Activated naive CD8-positive, alpha-beta T cell treated with anti-CD3 and anti-CD28 coated beads, Interleukin-2, amount 10 ng/mL, durations not matched to agents 7 days and 5 days (primary cell): ENCODE data around the gene HDLBP. TPM values are rescaled to one million over a fixed set of nuclear protein-coding genes. Genes with fewer than 3 reads are reported as not detected.
A peak's percentile ranks its signal among the peaks of the same experiment; 100 is the strongest.
"Not testable (repeated sequence)": the region's sequence is repeated elsewhere in the genome, so short reads cannot be mapped to it uniquely, and the experiment has no call there.

Experiments used
- ATAC-seq: fragments of 150-1000 bp; cut with Tn5 transposase; one replicate; pipeline ENCODE4 v1.10.0; 2021; ENCODE audit warnings: low read depth, moderate library complexity
- POLR2A ChIA-PET: fragments of 350-600 bp; sonication (Branson Sonifier 250); formaldehyde crosslinking; loops from one replicate; lab custom pipeline; 2021; ENCODE audit warnings: antibody characterized with exemption; lab: Charles Lee
- DNase-seq: peaks from one replicate; pipeline ENCODE4 v3.0.0; 2021
- H3K27ac Mint-ChIP-seq: one replicate; pipeline ENCODE4 v1.8.0; 2022; ENCODE audit warnings: mild to moderate bottlenecking, mixed read lengths
- H3K27me3 Mint-ChIP-seq: one replicate; pipeline ENCODE4 v1.8.0; 2022; ENCODE audit warnings: mild to moderate bottlenecking, moderate library complexity, mixed read lengths
- H3K36me3 Mint-ChIP-seq: one replicate; pipeline ENCODE4 v1.8.0; 2021; ENCODE audit warnings: mild to moderate bottlenecking, mixed read lengths
- H3K4me1 Mint-ChIP-seq: one replicate; pipeline ENCODE4 v1.8.0; 2021; ENCODE audit warnings: mixed read lengths
- H3K4me3 Mint-ChIP-seq: one replicate; pipeline ENCODE4 v1.8.0; 2022; ENCODE audit warnings: mild to moderate bottlenecking, moderate library complexity, mixed read lengths
- H3K9me3 Mint-ChIP-seq: one replicate; pipeline ENCODE4 v1.8.0; 2021; ENCODE audit warnings: mixed read lengths
- total RNA-seq, 2 experiments: library from RNA; stranded (reverse); gene quantifications; one replicate each; pipeline ENCODE4 v1.2.3, GENCODE V29; 2021

HDLBP gene
- total RNA-seq, 2 experiments from 2014 or later, result 158 TPM

GRCh38 chr2:241321033-241321432 lies 5.6 kb upstream of the HDLBP start:
- Mint-ChIP-seq H3K27ac (no peak overlapping the region), H3K36me3 (peaks cover 36% of the 10 kb centered on the region), H3K4me1 (peaks cover 56% of the 10 kb centered on the region), H3K27me3 (no peaks in the 10 kb centered on the region), H3K9me3 (no peaks in the 10 kb centered on the region), H3K4me3 (peak overlapping the region; percentile 47)
- ATAC-seq (no peak), DNase-seq (no peak)
- POLR2A ChIA-PET, result no interaction called here

GRCh38 chr2:241320394-241320793 lies 4.9 kb upstream of the HDLBP start:
- peak overlapping the region; percentile 23 for H3K4me3 Mint-ChIP-seq
- peaks cover 34% of the 10 kb centered on the region for H3K36me3 Mint-ChIP-seq
- H3K27ac Mint-ChIP-seq, result no peak overlapping the region
- no peaks in the 10 kb centered on the region for H3K9me3 Mint-ChIP-seq
- DNase-seq, result no peak
- no peak for ATAC-seq
- H3K27me3 Mint-ChIP-seq, result no peaks in the 10 kb centered on the region
- POLR2A ChIA-PET, result no interaction called here
- peaks cover 56% of the 10 kb centered on the region for H3K4me1 Mint-ChIP-seq

- Mint-ChIP-seq H3K4me3 (peak overlapping the region; percentile 100), H3K36me3 (peaks cover 29% of the 10 kb centered on the region), H3K4me1 (peaks cover 51% of the 10 kb centered on the region)
- not testable (repeated sequence) for H3K27me3 Mint-ChIP-seq, H3K27ac Mint-ChIP-seq, H3K9me3 Mint-ChIP-seq, DNase-seq, ATAC-seq
- POLR2A ChIA-PET, result interaction anchor here (0.7 kb wide), 1 partner anchor 346 kb away, joined by 3 read pairs; no protein-coding TSS in a partner anchor
Observed at GRCh38 chr2:241318830-241319229, 3.4 kb upstream of the HDLBP start.

GRCh38 chr2:241317391-241317790 lies 1.9 kb upstream of the HDLBP start:
- H3K4me1 Mint-ChIP-seq, result peaks cover 54% of the 10 kb centered on the region
- peak overlapping the region; percentile 100 for H3K4me3 Mint-ChIP-seq
- no peaks in the 10 kb centered on the region for H3K27me3 Mint-ChIP-seq
- no peak for ATAC-seq
- peak overlapping the region; percentile 100 for H3K27ac Mint-ChIP-seq
- no peaks in the 10 kb centered on the region for H3K9me3 Mint-ChIP-seq
- POLR2A ChIA-PET, result interaction anchor here (0.7 kb wide), 1 partner anchor 94 kb away, joined by 3 read pairs; no protein-coding TSS in a partner anchor
- H3K36me3 Mint-ChIP-seq, result peaks cover 29% of the 10 kb centered on the region
- DNase-seq, result no peak

GRCh38 chr2:241316825-241317224 lies 1.4 kb upstream of the HDLBP start:
- Mint-ChIP-seq H3K27ac (peak overlapping the region; percentile 100), H3K4me1 (peaks cover 54% of the 10 kb centered on the region), H3K9me3 (no peaks in the 10 kb centered on the region), H3K27me3 (no peaks in the 10 kb centered on the region), H3K36me3 (peaks cover 27% of the 10 kb centered on the region), H3K4me3 (peak overlapping the region; percentile 100)
- DNase-seq (no peak), ATAC-seq (no peak)
- POLR2A ChIA-PET, result interaction anchor here (0.6 to 2.2 kb wide), 8 partner anchors 8 to 214 kb away, joined by 3 to 8 read pairs (median 3); partner anchors contain the start of gene PASK

- peaks cover 24% of the 10 kb centered on the region for H3K36me3 Mint-ChIP-seq
- peak within 1 kb of the TSS; percentile 100 for H3K27ac Mint-ChIP-seq
- ATAC-seq, result peak; percentile 61
- POLR2A ChIA-PET, result interaction anchor here (0.6 to 2.2 kb wide), 11 partner anchors 9 to 214 kb away, joined by 3 to 8 read pairs (median 4); partner anchors contain the start of genes MTERF4 and PASK
- H3K9me3 Mint-ChIP-seq, result no peaks in the 10 kb centered on the region
- peak; percentile 90 for DNase-seq
- H3K27me3 Mint-ChIP-seq, result no peaks in the 10 kb centered on the region
- peaks cover 52% of the 10 kb centered on the region for H3K4me1 Mint-ChIP-seq
- H3K4me3 Mint-ChIP-seq, result peak within 1 kb of the TSS; percentile 100
Observed at GRCh38 chr2:241315879-241316631, 583 bp upstream of the HDLBP start, which contains the start of gene SEPTIN2. SEPTIN2 (plus strand) TSS chr2:241315925; CDS start chr2:241324233, 8,308 bp downstream.

GRCh38 chr2:241314226-241315092 lies 1.0 kb downstream of the HDLBP start:
- Mint-ChIP-seq H3K9me3 (no peaks in the 10 kb centered on the region), H3K27me3 (no peaks in the 10 kb centered on the region), H3K4me1 (peaks cover 54% of the 10 kb centered on the region), H3K36me3 (peaks cover 15% of the 10 kb centered on the region), H3K27ac (peak overlapping the region; percentile 100), H3K4me3 (peak overlapping the region; percentile 100)
- DNase-seq (no peak), ATAC-seq (no peak)
- POLR2A ChIA-PET, result interaction anchor here (0.8 to 2.6 kb wide), 14 partner anchors 10 to 693 kb away, joined by 3 to 9 read pairs (median 5); partner anchors contain the start of genes DTYMK, MTERF4 and PASK

GRCh38 chr2:241313543-241314095 lies 1.9 kb downstream of the HDLBP start:
- no peak for DNase-seq
- Mint-ChIP-seq H3K27me3 (no peaks in the 10 kb centered on the region), H3K27ac (peak overlapping the region; percentile 47), H3K36me3 (peaks cover 16% of the 10 kb centered on the region), H3K4me1 (peaks cover 57% of the 10 kb centered on the region), H3K9me3 (no peaks in the 10 kb centered on the region), H3K4me3 (peak overlapping the region; percentile 100)
- POLR2A ChIA-PET, result interaction anchor here (0.8 to 2.6 kb wide), 4 partner anchors 11 to 692 kb away, joined by 3 to 9 read pairs (median 4); partner anchors contain the start of gene DTYMK
- no peak for ATAC-seq

- Mint-ChIP-seq H3K27me3 (no peaks in the 10 kb centered on the region), H3K4me1 (peaks cover 52% of the 10 kb centered on the region), H3K27ac (no peak overlapping the region), H3K4me3 (no peak overlapping the region), H3K36me3 (peaks cover 10% of the 10 kb centered on the region), H3K9me3 (no peaks in the 10 kb centered on the region)
- no peak for ATAC-seq
- POLR2A ChIA-PET, result no interaction called here
- DNase-seq, result no peak
Observed at GRCh38 chr2:241312082-241312481, 3.4 kb downstream of the HDLBP start.

- no peaks in the 10 kb centered on the region for H3K27me3 Mint-ChIP-seq
- H3K4me1 Mint-ChIP-seq, result peaks cover 48% of the 10 kb centered on the region
- H3K9me3 Mint-ChIP-seq, result no peaks in the 10 kb centered on the region
- no peak for ATAC-seq
- POLR2A ChIA-PET, result no interaction called here
- H3K4me3 Mint-ChIP-seq, result no peak overlapping the region
- no peak for DNase-seq
- H3K36me3 Mint-ChIP-seq, result peaks cover 5% of the 10 kb centered on the region
- no peak overlapping the region for H3K27ac Mint-ChIP-seq
Observed at GRCh38 chr2:241310917-241311566, 4.4 kb downstream of the HDLBP start.

GRCh38 chr2:241309684-241310117 lies 5.8 kb downstream of the HDLBP start:
- POLR2A ChIA-PET, result interaction anchor here (0.6 kb wide), 1 partner anchor 19 kb away, joined by 3 read pairs; no protein-coding TSS in a partner anchor
- H3K27ac Mint-ChIP-seq, result peak overlapping the region; percentile 84
- H3K36me3 Mint-ChIP-seq, result peaks cover 5% of the 10 kb centered on the region
- peaks cover 55% of the 10 kb centered on the region for H3K4me1 Mint-ChIP-seq
- no peaks in the 10 kb centered on the region for H3K9me3 Mint-ChIP-seq
- H3K4me3 Mint-ChIP-seq, result peak overlapping the region; percentile 73
- ATAC-seq (peak; percentile 97), DNase-seq (peak; percentile 57)
- H3K27me3 Mint-ChIP-seq, result no peaks in the 10 kb centered on the region

- DNase-seq (no peak), ATAC-seq (no peak)
- Mint-ChIP-seq H3K27ac (no peak overlapping the region), H3K4me3 (peak overlapping the region; percentile 13), H3K4me1 (peaks cover 57% of the 10 kb centered on the region), H3K36me3 (peaks cover 5% of the 10 kb centered on the region), H3K9me3 (no peaks in the 10 kb centered on the region), H3K27me3 (no peaks in the 10 kb centered on the region)
- POLR2A ChIA-PET, result no interaction called here
Observed at GRCh38 chr2:241308832-241309500, 6.5 kb downstream of the HDLBP start.
